HepG2 (cell line): ENCODE results near the gene PPHLN1. TPM values are rescaled to one million over a fixed set of nuclear protein-coding genes. Genes with fewer than 3 reads are reported as not detected.

ENCODE experiments used
- CERS6 ChIP-seq: sonication (generic); formaldehyde crosslinking; IDR thresholded peaks from 2 replicates; pipeline ENCODE4 v1.5.0; 2020; ENCODE audit warnings: missing genetic modification reagents
- IKZF1 ChIP-seq: fragments of 450-650 bp; IDR thresholded peaks from 2 replicates; pipeline ENCODE4 v1.7.1; 2016
- KAT2B ChIP-seq: fragments of 150-350 bp; IDR thresholded peaks from 2 replicates; pipeline ENCODE4 v1.6.1; 2014; ENCODE audit warnings: low read depth, low read length, borderline replicate concordance
- NFE2 ChIP-seq: sonication (generic); formaldehyde crosslinking; IDR thresholded peaks from 2 replicates; pipeline ENCODE4 v1.4.0; 2020; ENCODE audit warnings: missing genetic modification reagents
- PHF8 ChIP-seq: sonication (generic); formaldehyde crosslinking; IDR thresholded peaks from 2 replicates; pipeline ENCODE4 v1.5.0; 2020; ENCODE audit warnings: missing genetic modification reagents
- PLRG1 ChIP-seq: fragments of 450-650 bp; conservative IDR thresholded peaks from 2 replicates; pipeline ENCODE4 v1.6.1; 2016
- RXRA ChIP-seq: sonication (generic); formaldehyde crosslinking; IDR thresholded peaks from 2 replicates; pipeline ENCODE4 v1.5.1; 2020; ENCODE audit warnings: missing genetic modification reagents
- ZBTB7A ChIP-seq: sonication (generic); formaldehyde crosslinking; IDR thresholded peaks from 2 replicates; pipeline ENCODE4 v1.8.0; 2022; ENCODE audit warnings: mild to moderate bottlenecking, missing genetic modification reagents
- ZNF263 ChIP-seq: sonication (generic); formaldehyde crosslinking; IDR thresholded peaks from 2 replicates; pipeline ENCODE4 v1.4.0; 2020; ENCODE audit warnings: missing genetic modification reagents
- ZNF276 ChIP-seq: sonication (generic); formaldehyde crosslinking; IDR thresholded peaks from 2 replicates; pipeline ENCODE4 v1.4.0; 2020; ENCODE audit warnings: mild to moderate bottlenecking, low read depth, missing genetic modification reagents
- ZNF329 ChIP-seq: sonication (generic); formaldehyde crosslinking; IDR thresholded peaks from 2 replicates; pipeline ENCODE4 v1.9.0; 2021; ENCODE audit warnings: low read depth, mild to moderate bottlenecking, missing genetic modification reagents
- ZNF407 ChIP-seq: sonication (generic); formaldehyde crosslinking; IDR thresholded peaks from one replicate; pipeline ENCODE4 v1.5.1; 2020; ENCODE audit warnings: mild to moderate bottlenecking, missing genetic modification reagents; ENCODE audit errors: not compliant biosample characterization
- ZNF563 ChIP-seq: sonication (generic); formaldehyde crosslinking; IDR thresholded peaks from 2 replicates; pipeline ENCODE4 v1.8.0; 2022; ENCODE audit warnings: mild to moderate bottlenecking, moderate library complexity, missing genetic modification reagents
- ZNF709 ChIP-seq: sonication (generic); formaldehyde crosslinking; IDR thresholded peaks from 2 replicates; pipeline ENCODE4 v1.5.0; 2020; ENCODE audit warnings: mild to moderate bottlenecking, missing genetic modification reagents
- polyA plus RNA-seq, 8 experiments: library from polyadenylated mRNA; depleted of rRNA in 3 of 8; stranded (reverse) in 7 of 8; unstranded in 1 of 8; fragments of >200 nt; fragmentation: Illumina TruSeq in 4 of 8; extraction: Trizol in 4 of 8; gene quantifications; 2 replicates each; pipeline versions ENCODE4 v1.2.1 to v1.2.3, GENCODE V29; 2011 to 2016; ENCODE audit warnings: low read depth in 4 of 8, missing spikeins in 1 of 8, mixed read lengths in 1 of 8; ENCODE audit not compliant: insufficient read depth in 1 of 8
- total RNA-seq, 5 experiments: library from RNA; depleted of rRNA; stranded (reverse); fragments of >200 nt; fragmentation: Illumina TruSeq; extraction: Trizol; gene quantifications; 2 replicates each; pipeline ENCODE4 v1.2.3, GENCODE V29; 2016; ENCODE audit warnings: low read depth in 1 of 5
- TF ChIP-seq, protein P1 (sequence below): sonication (generic); formaldehyde crosslinking; conservative IDR thresholded peaks from 2 replicates; pipeline ENCODE4 v1.8.1; 2023; ENCODE audit warnings: missing genetic modification reagents
- TF ChIP-seq, protein P2 (sequence below): sonication (generic); formaldehyde crosslinking; conservative IDR thresholded peaks from 2 replicates; pipeline ENCODE4 v1.4.0; 2020; ENCODE audit warnings: missing genetic modification reagents

The PPHLN1 gene
- total and polyA plus RNA-seq, 2 of the 13 experiments (the other 11 are each of a cell fraction or from before 2014, with no cell fraction given), result 43.4 to 66.0 TPM

DNA sequence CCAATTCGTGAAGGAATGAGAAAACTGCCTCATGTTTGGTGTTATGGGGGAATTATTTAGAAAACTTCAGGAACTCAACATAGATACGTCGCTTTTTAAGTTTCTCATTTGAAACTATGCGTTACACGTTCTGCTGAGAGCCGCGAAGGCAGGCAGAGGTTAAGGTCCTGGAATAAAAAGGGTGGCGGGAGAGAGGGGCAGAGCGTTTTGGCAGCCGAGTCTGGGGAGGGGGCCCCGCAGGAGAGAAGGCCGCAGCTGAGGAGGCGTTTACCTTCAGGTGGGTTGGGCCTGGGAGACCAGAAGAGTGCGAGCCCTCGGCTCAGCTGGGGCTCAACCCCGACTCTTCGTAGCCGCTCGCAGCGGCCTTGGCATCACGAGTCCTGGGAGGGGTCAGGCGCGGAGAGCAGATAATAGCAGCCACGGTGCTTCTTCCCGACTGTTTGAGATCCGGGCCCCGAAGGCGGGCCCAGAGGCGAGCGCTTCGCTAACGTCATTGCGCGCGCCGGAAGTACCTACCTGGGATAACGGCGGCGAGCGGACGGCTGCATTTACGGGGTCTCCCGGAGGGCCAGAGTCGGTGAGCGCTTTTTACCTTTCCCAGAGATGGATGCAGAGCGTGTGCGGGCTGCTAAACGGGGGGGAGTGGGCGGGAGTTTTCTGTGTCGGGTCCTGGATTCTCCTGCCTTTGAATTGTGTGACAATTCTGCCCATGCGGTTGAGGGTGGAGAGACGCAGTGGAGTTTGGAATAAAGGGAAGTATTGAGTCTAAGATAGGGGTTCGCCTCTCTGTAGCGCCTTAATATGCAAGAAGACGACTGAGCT is at the start of gene PPHLN1, which contains the start of gene ZCRB1 (continued):
- TF ChIP-seq ZNF276 (CRISPR knock-in tag) (no peak), IKZF1 (no peak), ZBTB7A (CRISPR knock-in tag) (no peak), NFE2 (CRISPR knock-in tag) (no peak), ZNF263 (CRISPR knock-in tag) (no peak), PHF8 (peak; percentile 87), RXRA (CRISPR knock-in tag) (peak; percentile 59; the same call in 1 of the 2 replicates), ZNF709 (peak; percentile 57; the same call in 1 of the 2 replicates), CERS6 (CRISPR knock-in tag) (no peak), ZNF407 (CRISPR knock-in tag) (peak; percentile 49), PLRG1 (no peak), ZNF563 (CRISPR knock-in tag) (0 out of 2 replicates have a peak, but pooled peaks have one; percentile 43), ZNF329 (CRISPR knock-in tag) (0 out of 2 replicates have a peak, but pooled peaks have one; percentile 62), KAT2B (no peak)
- TF ChIP-seq, protein P1, sequence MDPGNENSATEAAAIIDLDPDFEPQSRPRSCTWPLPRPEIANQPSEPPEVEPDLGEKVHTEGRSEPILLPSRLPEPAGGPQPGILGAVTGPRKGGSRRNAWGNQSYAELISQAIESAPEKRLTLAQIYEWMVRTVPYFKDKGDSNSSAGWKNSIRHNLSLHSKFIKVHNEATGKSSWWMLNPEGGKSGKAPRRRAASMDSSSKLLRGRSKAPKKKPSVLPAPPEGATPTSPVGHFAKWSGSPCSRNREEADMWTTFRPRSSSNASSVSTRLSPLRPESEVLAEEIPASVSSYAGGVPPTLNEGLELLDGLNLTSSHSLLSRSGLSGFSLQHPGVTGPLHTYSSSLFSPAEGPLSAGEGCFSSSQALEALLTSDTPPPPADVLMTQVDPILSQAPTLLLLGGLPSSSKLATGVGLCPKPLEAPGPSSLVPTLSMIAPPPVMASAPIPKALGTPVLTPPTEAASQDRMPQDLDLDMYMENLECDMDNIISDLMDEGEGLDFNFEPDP (CRISPR knock-in tag), result no peak
- TF ChIP-seq, protein P2, sequence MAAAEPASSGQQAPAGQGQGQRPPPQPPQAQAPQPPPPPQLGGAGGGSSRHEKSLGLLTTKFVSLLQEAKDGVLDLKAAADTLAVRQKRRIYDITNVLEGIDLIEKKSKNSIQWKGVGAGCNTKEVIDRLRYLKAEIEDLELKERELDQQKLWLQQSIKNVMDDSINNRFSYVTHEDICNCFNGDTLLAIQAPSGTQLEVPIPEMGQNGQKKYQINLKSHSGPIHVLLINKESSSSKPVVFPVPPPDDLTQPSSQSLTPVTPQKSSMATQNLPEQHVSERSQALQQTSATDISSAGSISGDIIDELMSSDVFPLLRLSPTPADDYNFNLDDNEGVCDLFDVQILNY, result no peak
